NK-92 treated with Interleukin-12 subunit alpha and Interleukin-12 subunit beta, amount 100 ng/mL, for 24 hours (cell line): Measurements from ENCODE around the gene SCNN1B.
A peak's percentile ranks its signal among the peaks of the same experiment; 100 is the strongest.
"Not testable (repeated sequence)": the region's sequence is repeated elsewhere in the genome, so short reads cannot be mapped to it uniquely, and the experiment has no call there.

ENCODE experiments used
- DNase-seq: peaks from one replicate; lab custom pipeline; 2025; lab: John Stamatoyannopoulos, UW

The SCNN1B gene

GRCh38 chr16:23288726-23289512, 13.2 kb upstream of the SCNN1B start:
- peak; percentile 60 for DNase-seq

GRCh38 chr16:23290189-23291062, 11.7 kb upstream of the SCNN1B start:
- DNase-seq = no peak

DNA sequence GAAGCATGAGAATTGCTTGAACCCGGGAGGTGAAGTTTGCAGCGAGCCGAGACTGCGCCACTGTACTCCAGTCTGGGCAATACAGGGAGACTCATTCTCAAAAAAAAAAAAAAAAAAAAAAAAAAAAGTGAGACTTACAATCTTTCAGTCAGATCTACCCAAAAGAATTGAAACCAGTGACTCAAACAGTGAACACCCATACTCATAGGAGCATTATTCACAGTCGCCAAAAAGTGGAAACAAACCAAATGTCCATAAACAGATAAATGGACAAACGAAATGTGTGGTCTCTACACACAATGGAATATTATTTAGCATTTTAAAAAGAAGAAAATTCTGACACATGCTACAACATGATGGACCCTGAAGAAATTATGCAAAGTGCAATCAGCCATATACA, 9.1 kb upstream of the SCNN1B start:
- DNase-seq = no peak

DNA sequence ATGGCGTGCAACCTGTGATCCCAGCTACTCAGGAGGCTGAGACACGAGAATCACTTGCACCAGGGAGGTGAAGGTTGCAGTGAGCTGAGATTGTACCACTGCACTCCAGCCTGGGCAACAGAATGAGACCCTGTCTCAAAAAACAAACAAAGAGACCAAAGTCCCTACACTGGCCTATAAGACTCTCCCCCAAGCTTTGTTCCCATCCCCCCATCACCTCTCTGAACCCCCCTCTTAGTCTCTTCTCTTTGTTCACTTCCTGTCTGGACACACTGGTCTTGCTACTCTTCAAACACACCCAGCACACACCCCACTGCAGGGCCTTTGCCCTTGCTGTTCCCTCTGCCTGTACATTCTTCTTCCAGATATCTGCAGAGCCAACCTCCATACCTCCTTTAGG, 7.8 kb upstream of the SCNN1B start:
- DNase-seq = no peak

DNA sequence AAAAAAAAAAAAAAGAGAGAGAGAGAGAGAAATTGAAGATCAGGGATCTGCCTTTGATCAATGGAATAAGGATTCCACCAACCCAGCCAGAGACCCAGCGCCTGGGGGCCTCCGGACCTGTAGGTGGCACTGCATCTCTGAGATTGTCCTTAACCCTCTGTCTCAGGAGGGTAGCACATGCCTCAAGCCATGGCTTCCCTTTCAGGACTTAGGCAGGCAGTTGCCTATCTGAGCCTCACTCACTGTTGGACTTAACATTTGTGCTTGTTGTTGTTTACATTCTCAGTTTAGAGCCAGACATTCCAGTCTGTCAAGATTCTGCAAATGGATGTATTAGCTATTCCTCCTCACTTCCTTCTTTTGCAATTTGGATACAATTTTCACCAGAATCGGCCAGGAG, 5.1 kb upstream of the SCNN1B start:
- peak; percentile 17 for DNase-seq

DNA sequence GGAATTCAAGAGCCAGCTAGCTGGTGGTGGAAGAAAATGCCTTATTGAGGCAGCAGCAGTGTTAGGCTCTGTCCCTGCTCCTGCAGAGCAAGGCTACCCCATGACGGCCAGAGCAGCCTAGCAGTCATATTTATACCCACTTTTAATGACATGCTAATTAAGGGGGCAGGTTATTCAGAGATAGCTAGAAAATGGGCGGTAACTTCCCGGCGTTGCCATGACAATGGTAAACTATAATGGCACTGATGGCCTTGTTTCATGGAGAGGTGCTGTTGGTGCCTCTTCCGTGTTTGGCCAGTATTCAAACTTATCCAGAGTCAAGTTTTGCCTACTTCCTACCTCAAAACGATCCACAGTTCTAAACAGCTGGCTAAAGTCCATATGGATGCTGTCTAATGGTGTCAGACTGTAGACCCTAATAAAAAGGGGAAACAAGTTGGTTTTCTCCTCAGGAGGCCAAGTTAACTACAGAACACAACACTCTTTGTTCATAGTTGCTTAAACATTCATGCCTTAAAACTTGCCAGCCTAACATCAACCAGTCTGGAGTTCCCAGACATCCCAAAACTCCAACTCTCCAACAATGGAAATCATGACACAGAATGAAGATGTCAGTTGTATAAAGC, 3.7 kb upstream of the SCNN1B start:
- no peak for DNase-seq

- not testable (repeated sequence) for DNase-seq
Measured at GRCh38 chr16:23299815-23300214, 2.3 kb upstream of the SCNN1B start.

DNA sequence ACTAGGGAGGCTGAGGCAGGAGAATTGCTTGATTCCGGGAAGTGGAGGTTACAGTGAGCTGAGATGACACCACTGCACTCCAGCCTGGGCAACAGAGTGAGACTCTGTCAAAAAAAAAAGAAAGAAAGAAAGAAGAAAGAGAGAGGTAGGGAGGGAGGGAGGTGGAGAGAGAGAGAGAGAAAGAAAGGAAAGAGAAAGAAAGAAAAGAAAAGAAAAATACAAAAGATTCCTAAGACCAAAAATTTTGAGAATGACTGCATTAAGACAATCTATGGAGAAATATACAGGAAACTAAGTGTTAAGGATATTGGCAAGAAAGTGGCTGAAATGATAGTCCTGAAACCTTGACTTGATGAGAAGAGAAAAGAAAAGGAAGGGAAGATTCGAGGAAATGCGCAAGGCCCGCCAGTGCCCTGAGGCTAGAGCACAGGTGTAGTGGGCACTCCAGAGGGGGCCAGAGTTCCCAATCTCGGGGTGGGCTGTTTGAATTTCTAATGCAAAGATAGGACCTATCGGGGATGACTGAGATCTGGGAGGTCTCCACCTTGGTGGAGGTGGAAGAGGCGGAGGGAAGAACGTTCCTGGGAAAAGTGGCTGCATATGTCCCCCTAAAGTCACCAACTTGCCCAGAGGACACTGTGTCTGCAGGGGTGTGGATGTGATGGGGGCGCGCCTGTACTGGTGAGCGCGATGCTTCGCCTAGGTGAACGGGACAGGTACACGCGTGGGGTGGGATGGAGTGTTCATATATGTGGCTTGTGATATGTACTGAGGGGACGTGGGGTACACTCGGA, 654 bp upstream of the SCNN1B start:
- no peak for DNase-seq

GRCh38 chr16:23303685-23304084, 1.6 kb downstream of the SCNN1B start:
- DNase-seq = no peak

- no peak for DNase-seq
Measured at GRCh38 chr16:23304620-23305019, 2.5 kb downstream of the SCNN1B start.

- no peak for DNase-seq
Measured at GRCh38 chr16:23306199-23307100, 4.3 kb downstream of the SCNN1B start.

DNA sequence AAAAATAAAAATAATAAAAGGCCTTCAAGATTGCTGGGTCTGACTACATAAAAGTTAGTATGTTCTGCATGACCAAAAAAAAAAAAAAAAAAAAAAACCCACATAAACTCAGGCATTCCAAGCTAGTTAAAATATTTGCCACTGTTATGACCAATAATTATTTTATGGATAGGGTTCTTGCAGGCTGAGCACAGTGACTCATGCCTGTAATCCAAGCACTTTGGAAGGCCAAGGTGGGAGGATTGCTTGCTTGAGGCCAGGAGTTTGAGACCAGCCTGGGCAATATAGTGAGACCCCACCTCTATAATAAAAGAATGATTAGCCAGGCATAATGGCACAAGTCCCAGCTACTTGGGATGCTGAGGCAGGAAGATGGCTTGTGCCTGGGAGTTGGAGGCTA, 8.1 kb downstream of the SCNN1B start:
- no peak for DNase-seq

GRCh38 chr16:23310744-23311143, 8.6 kb downstream of the SCNN1B start:
- DNase-seq = no peak

DNA sequence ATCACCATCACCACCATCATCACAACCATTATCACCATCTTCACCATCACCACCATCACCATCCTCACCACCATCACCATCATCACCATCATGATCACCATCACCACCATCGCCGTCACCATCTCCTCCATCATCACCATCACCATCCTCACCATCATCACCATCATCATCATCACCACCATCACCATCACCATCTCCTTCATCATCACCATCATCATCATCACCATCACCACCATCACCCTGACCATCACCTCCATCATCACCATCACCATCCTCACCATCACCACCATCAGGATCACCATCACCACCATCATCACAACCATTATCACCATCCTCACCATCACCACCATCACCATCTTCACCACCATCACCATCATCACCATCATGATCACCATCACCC, 14.1 kb downstream of the SCNN1B start:
- no peak for DNase-seq

DNA sequence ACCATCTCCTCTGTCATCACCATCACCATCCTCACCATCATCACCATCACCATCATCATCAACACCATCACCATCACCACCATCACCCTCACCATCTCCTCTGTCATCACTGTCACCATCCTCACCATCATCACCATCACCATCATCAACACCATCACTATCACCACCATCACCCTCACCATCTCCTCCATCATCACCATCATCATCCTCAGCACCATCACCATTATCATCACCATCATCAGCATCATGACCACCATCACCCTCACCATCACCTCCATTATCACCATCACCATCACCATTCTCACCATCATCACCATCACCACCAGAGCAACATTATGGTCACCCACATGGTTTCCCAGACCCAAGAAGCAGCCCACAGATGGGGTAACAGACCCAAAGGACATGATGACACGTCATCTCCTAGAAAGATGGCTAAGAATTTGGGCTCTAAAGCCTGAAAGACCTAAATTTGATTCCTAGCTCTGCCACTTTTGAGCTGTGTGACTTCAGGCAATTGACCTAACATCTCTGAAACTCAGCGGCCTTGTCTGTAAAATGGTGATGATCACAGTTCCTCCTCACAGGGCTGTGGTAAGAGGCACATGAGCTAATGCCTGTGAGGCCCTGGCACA, 14.6 kb downstream of the SCNN1B start:
- DNase-seq = no peak

- DNase-seq = no peak
Measured at GRCh38 chr16:23317266-23317661, 15.2 kb downstream of the SCNN1B start.

- DNase-seq = no peak
Measured at GRCh38 chr16:23317751-23318150, 15.6 kb downstream of the SCNN1B start.

DNA sequence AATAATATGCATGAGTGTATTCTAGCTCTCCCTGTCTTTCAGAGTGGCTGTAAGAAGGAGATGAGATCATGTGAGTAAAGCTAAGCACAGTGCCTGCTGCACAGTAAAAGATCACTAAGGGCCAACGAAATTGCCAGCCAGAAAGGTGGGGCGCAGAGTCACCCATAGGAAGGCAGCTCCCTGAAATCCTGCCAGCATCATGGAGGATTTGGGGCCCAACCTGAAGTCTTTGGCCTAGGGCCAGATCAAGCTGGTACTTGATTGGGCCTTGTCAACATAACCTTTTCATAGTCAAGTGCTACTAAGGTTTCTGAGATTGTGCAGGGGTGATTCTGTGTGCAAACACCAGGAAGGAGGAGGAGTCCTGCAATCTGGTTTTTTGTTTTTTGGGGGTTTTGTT, 16.5 kb downstream of the SCNN1B start:
- no peak for DNase-seq

- no peak for DNase-seq
Measured at GRCh38 chr16:23319861-23320615, 17.9 kb downstream of the SCNN1B start.

- DNase-seq = no peak
Measured at GRCh38 chr16:23320693-23321092, 18.6 kb downstream of the SCNN1B start.
